ENCODE measurements around the gene TBC1D8B.
A peak's percentile ranks its signal among the peaks of the same experiment; 100 is the strongest.

TBC1D8B gene

GRCh38 chrX:106894978-106895452, 92.5 kb downstream of the TBC1D8B start:
- H3K27ac ChIP-seq: peak overlapping the region; percentile 42
- DNase-seq (ENCODE audit: low read depth, low spot score): no peak

- H3K27ac ChIP-seq: no peak overlapping the region
- no peak for DNase-seq (ENCODE audit: low read depth, low spot score)
Observed at GRCh38 chrX:106897259-106897658, 94.8 kb downstream of the TBC1D8B start.

GRCh38 chrX:106898462-106898861, 96.0 kb downstream of the TBC1D8B start:
- no peak for DNase-seq (ENCODE audit: low read depth, low spot score)

DNA sequence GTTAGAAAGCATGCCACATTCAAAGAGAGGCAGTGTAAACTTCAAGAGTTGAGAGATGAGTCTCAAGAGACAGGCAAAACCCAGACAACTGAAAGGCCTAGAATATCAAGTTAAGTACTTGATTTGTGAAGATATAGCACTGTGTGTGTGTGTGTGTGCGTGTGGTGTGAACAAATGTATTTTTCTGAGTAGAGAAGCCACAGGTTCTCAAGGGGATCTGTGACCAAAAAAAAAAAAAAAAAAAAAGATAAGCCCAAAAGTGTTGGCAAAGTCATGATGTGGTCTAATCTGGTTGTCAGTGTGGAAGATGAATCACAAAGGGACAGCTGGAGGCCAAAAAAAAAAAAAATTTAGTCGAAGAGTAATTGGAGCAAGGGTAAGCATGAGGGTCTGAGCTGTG, 96.8 kb downstream of the TBC1D8B start:
- DNase-seq (ENCODE audit: low read depth, low spot score): no peak
- no peak overlapping the region for H3K27ac ChIP-seq

More at GRCh38 chrX:106898462-106898861, 96.0 kb downstream of the TBC1D8B start:
- H3K27ac ChIP-seq: no peak overlapping the region

- no peak overlapping the region for H3K27ac ChIP-seq
- no peak for DNase-seq (ENCODE audit: low read depth, low spot score)
Observed at GRCh38 chrX:106899841-106900240, 97.4 kb downstream of the TBC1D8B start.

DNA sequence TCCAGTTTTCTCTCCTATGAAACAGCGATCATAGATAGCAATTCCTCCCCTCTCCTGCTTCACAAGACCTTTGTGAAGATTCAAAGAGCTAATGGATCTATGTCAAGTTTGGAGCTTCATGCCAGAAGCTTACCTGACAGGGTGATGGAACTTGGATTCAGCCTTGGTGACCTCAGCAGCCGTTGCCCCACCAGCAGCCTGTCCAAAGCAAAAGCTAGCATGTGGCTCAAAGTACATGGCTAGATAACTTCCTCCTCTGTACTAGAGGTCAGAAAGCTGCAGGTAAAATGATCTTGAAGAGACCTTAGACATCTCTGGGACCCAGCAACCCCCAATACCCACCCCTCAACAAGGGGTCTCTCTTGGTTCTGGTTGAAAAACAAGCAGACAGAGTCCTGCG, 98.9 kb downstream of the TBC1D8B start:
- DNase-seq (ENCODE audit: low read depth, low spot score): no peak
- no peak overlapping the region for H3K27ac ChIP-seq

- H3K27ac ChIP-seq: no peak overlapping the region
- no peak for DNase-seq (ENCODE audit: low read depth, low spot score)
Observed at GRCh38 chrX:106901781-106902219, 99.3 kb downstream of the TBC1D8B start.

DNA sequence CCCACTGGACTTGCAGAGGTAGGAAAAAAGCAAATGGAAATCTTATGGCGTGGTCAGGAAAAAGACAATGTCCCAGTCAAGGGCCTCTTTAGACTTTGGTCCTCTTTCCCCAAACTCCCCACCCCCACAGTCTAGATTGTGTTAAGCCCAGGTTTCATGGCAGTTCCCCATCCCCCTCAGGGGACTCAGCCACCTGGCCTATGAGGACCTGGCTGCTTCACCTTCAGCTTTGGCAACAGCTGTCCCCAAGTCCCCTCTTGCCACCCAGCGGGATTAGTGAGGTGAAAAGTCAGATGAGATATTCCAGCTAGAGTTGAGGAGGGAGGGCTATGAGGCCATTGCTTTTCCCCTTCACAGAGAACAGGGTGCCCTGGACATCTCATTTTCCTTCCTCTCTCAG, 100.2 kb downstream of the TBC1D8B start:
- H3K27ac ChIP-seq: no peak overlapping the region
- DNase-seq (ENCODE audit: low read depth, low spot score): no peak

DNA sequence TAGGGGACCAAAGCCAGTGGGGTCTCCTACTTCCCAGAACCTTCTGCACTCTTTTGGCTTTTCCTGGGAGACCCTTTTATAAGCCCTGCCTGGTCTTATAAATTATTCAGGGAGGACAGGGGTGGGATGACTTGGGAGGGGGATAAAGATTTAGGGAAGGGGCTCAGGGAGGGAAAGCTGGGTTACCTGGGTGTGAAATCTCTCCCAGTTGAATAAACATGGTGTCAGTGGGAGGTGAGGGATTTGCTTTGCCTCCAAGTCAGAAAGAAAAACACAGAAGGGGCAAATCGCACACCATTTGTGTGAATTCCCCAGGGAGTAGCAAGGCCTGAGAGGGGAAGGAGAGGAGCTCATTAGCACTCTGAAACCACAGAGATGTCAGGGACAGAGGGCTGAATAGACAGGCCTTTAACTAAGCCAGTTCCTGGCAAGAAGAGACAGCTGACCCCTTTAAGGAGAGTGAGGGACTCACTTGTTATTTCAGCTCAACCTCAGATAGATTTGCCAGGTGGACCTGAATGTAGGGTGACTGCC, 100.9 kb downstream of the TBC1D8B start, which contains the start of gene RIPPLY1:
TSS of gene RIPPLY1 (minus strand) at position 51 of the 534 bp plus-strand sequence. CDS start 54 bp downstream, outside the sequence.
- no peak within 1 kb of the TSS for H3K27ac ChIP-seq
- DNase-seq (ENCODE audit: low read depth, low spot score): no peak

DNA sequence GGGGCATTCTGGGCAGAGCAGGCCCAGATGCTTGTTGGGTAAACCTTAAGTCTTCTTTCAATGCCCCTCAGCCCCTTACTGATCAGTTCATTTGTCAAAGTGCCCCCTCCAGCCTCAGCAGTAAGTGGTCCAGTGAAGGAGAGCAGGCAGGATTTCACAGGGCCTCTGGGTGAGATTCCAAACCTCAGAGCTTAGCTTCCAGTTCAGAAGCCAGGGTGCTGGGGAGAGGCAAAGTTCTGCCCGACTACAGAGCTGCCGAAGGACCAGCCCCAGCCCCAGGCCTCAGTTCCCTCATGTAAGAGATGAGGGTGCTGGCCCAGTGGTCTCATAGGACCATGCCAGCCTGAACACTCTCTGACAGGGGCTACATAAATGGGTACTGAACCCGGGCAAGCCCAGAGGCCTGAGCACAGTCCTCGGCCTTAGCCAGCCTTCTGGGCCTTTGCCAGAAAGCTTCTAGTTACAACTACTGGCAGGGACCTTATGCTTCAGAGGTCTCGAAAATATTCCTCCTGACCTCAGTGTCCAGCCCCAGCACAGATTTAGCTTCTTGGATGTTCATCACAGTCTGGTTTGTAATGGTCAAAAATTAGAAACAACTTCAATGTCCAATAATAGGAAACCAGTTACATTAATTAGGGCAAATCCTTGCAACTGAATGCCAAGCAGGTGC, 101.5 kb downstream of the TBC1D8B start:
- no peak for DNase-seq (ENCODE audit: low read depth, low spot score)

GRCh38 chrX:106905064-106905708, 102.7 kb downstream of the TBC1D8B start:
- DNase-seq (ENCODE audit: low read depth, low spot score): no peak
- no peak overlapping the region for H3K27ac ChIP-seq

More for the DNA sequence above, 101.5 kb downstream of the TBC1D8B start:
- no peak overlapping the region for H3K27ac ChIP-seq

DNA sequence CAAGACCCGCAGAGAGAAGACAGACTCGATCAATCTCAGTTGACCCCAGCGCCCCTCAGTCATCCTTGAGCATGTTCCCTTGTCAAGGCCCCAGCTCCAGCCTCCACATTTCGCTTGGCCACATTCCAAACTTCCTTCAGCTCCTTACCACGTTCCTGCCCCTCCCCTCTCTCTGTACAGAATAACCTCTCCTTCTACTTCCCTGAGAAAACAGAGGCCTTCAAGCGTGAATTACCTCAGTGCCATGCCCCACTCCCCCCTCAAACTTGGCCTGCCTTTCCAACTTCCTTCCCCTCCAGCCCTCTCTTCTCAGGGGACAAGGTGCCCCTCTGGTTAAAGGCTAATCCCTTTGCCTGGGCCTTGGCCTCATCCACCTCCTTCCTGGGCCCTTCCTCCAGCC, 103.9 kb downstream of the TBC1D8B start:
- no peak overlapping the region for H3K27ac ChIP-seq
- no peak for DNase-seq (ENCODE audit: low read depth, low spot score)

GRCh38 chrX:106912864-106913263, 110.4 kb downstream of the TBC1D8B start:
- DNase-seq (ENCODE audit: low read depth, low spot score): no peak
- H3K27ac ChIP-seq: no peak overlapping the region

- no peak overlapping the region for H3K27ac ChIP-seq
- peak; percentile 39 for DNase-seq (ENCODE audit: low read depth, low spot score)
Observed at GRCh38 chrX:106917830-106918500, 115.5 kb downstream of the TBC1D8B start.

DNA sequence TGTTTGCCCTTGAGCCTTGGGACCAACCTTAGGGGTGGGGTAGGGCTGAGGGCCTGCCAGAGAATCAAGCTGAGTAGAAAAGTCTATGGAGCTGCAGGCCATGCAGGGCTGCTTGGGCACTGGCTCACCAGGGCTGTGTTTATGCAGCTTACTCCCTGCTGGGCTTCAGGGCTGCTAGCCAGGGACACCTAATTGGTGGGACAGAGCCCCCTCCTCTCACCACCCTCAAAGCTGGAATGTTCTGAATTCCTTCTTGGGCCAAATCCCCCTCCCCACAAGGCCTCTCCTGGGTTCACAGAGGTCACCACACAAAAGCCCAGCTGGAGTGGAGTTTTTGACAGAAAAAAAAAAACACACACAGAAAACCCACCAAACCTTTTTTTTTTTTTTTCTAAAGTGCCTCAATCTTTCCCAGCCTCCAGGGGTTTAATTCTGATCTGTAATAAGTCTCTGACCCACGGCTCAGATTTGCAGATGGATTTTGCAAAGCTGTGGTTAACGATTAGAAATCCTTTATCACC, 117.5 kb downstream of the TBC1D8B start, which contains the start of gene CLDN2:
TSS of gene CLDN2 (plus strand) at position 471 of the 521 bp plus-strand sequence. CDS start 7,827 bp downstream, outside the sequence.
- no peak within 1 kb of the TSS for H3K27ac ChIP-seq
- no peak for DNase-seq (ENCODE audit: low read depth, low spot score)

DNA sequence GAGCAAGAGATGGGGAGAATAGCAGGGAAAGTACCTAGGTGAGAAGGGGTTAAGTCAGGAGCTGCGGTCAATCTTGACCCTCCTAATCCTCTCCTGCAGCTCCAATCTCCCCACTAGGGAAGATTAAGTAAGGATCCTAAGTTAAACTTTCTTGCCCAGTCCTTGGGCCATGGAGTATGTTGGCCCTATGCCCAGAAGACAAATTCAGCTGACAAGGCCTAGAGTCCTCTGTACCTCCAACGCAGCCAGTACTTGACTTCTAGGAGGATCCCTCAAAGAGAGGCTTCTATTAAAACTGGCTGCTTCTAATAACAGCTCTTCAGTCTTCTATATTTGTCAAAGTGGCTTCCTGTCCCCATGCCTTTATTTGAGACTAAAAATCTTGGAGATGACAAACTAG, 119.2 kb downstream of the TBC1D8B start:
- no peak for DNase-seq (ENCODE audit: low read depth, low spot score)
- no peak overlapping the region for H3K27ac ChIP-seq
